ENCODE measurements around the gene TMEM45B. TPM values are rescaled to one million over a fixed set of nuclear protein-coding genes. Genes with fewer than 3 reads are reported as not detected.

The TMEM45B gene
- total and polyA plus RNA-seq, 8 donors = 3.6 to 80.6 (median 19.3) TPM

DNA sequence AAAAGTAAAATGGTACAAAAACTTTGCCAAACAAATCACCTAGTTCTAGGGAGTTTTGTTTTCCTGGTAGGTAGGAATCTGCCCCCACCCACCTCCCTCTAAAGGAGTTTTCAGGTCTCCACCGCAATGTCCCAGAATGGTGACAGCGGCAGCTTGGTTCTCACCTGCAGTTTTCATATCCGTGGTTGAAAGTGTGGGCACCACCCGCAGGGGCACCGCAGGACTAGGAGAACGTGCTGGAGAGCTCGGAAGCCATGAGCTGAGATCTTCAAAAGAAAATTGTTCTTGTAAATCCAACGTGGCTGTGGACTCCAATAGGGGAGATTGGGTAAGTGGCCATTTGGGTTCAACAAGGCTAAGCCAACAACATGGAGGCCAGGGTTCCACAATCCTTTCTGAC, 68.9 kb downstream of the TMEM45B start:
- intact Hi-C loops (cut with DNase I; ENCODE audit: low total_unique reads) = no loop called here
- Histone ChIP-seq H3K36me3 (peaks cover 80 to 100% (median 100%) of the 10 kb centered on the region in 4 donors), H3K27ac (no peak overlapping the region), H3K9me3 (no peaks in the 10 kb centered on the region), H3K27me3 (no peaks in the 10 kb centered on the region), H3K4me1 (no peaks in the 10 kb centered on the region), H3K4me3 (no peak overlapping the region)
- no peak for TF ChIP-seq POLR2A (IDR thresholded peaks at IDR 0.05)
- TF ChIP-seq POLR2AphosphoS5 (IDR thresholded peaks at IDR 0.05) = no peak
- no peak for TF ChIP-seq EP300 (IDR thresholded peaks at IDR 0.05)
- TF ChIP-seq, protein P1, sequence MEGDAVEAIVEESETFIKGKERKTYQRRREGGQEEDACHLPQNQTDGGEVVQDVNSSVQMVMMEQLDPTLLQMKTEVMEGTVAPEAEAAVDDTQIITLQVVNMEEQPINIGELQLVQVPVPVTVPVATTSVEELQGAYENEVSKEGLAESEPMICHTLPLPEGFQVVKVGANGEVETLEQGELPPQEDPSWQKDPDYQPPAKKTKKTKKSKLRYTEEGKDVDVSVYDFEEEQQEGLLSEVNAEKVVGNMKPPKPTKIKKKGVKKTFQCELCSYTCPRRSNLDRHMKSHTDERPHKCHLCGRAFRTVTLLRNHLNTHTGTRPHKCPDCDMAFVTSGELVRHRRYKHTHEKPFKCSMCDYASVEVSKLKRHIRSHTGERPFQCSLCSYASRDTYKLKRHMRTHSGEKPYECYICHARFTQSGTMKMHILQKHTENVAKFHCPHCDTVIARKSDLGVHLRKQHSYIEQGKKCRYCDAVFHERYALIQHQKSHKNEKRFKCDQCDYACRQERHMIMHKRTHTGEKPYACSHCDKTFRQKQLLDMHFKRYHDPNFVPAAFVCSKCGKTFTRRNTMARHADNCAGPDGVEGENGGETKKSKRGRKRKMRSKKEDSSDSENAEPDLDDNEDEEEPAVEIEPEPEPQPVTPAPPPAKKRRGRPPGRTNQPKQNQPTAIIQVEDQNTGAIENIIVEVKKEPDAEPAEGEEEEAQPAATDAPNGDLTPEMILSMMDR (IDR thresholded peaks at IDR 0.05) = no peak
- no peak for DNase-seq
- WGBS, 5 donors = 91 to 97% (median 94%) methylated on average over 8 of the region's 8 CpGs

- TF ChIP-seq POLR2AphosphoS5 (IDR thresholded peaks at IDR 0.05) = no peak
- TF ChIP-seq EP300 (IDR thresholded peaks at IDR 0.05) = no peak
- TF ChIP-seq POLR2A (IDR thresholded peaks at IDR 0.05) = no peak
- TF ChIP-seq, protein P1 (IDR thresholded peaks at IDR 0.05) = no peak
- no peaks in the 10 kb centered on the region for H3K4me1 ChIP-seq
- no peaks in the 10 kb centered on the region for H3K27me3 ChIP-seq
- intact Hi-C loops (cut with DNase I; ENCODE audit: low total_unique reads) = no loop called here
- no peak overlapping the region for H3K4me3 ChIP-seq
- H3K9me3 ChIP-seq = no peaks in the 10 kb centered on the region
- no peak overlapping the region for H3K27ac ChIP-seq
- H3K36me3 ChIP-seq = peaks cover 72 to 100% (median 100%) of the 10 kb centered on the region in 4 donors
- no peak for DNase-seq
- WGBS, 5 donors = 96 to 97% (median 97%) methylated on average over 12 of the region's 12 CpGs
These were observed 69.7 kb downstream of the TMEM45B start for GRCh38 chr11:129885381-129885780.

DNA sequence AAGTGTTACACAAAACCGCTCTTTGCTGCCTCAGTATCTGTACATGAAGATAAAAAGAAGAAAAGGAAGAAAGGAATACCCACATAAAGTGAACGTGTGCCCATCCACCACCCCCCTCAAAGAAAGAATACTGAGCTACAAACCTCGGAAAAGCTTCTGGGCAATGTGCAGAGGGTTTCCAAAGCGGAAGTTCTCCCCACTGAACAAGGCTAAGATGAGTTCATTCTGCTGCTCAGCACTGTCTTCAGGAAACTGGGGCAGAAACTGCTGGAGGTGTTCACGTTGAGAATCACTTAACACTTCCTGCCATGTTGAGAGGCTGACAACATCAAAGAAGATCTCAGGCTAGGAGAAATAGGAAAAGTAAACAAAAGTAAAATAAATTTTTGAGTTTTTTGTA, 72.8 kb downstream of the TMEM45B start:
- H3K36me3 ChIP-seq = peaks cover 51 to 96% (median 95%) of the 10 kb centered on the region in 4 donors
- intact Hi-C loops (cut with DNase I; ENCODE audit: low total_unique reads) = no loop called here
- H3K4me1 ChIP-seq = peaks cover 0 to 2% (median 0%) of the 10 kb centered on the region in 4 donors
- H3K27me3 ChIP-seq = no peaks in the 10 kb centered on the region
- peak in 1 of 2 donors; percentile 30 for DNase-seq
- 77 to 85% (median 82%) methylated on average over 5 of the region's 5 CpGs for WGBS, 5 donors
- no peaks in the 10 kb centered on the region for H3K9me3 ChIP-seq
- no peak overlapping the region for H3K4me3 ChIP-seq
- H3K27ac ChIP-seq = no peak overlapping the region
- TF ChIP-seq POLR2A (IDR thresholded peaks at IDR 0.05) (no peak), POLR2AphosphoS5 (IDR thresholded peaks at IDR 0.05) (no peak), EP300 (IDR thresholded peaks at IDR 0.05) (no peak)
- TF ChIP-seq, protein P1 (IDR thresholded peaks at IDR 0.05) = no peak

DNA sequence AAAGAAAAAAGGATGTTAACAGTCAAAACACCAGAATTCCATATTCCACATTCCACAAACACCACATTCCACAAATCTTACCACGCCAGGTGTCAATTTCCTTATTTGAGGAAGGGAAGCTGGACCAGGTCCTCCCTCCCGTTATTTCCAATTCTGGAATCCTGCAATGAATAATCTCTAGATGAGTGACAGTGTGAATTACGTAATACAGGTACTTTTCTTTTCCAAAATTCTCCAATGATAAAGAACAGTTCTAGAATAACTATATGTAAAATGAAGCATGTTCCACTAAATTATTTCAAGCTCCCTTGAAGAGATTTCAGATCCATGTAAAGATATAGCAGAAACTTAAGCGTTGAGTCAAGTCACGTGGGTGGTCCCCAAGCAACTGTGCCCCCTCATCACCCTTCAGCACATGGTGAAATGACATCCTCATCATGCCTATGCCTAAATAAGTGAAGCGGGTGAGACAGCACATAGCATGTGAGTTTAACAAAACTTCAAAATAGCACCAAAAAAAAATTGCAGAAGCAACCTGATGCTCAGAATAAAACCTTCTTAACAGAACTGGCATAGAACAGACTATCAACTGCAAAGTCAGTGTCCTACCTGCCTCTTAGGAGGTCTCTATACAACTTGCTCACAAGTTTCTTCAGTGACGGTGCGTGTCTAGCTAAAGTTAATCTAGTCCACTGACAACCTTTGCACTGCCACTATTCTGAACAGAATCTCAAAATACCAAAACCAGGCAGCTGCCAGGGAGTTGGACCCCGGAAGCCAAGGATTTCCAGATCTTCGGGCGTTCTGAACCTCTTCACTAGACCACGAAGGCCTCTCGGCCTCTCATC, 78.9 kb downstream of the TMEM45B start:
- Histone ChIP-seq H3K27ac (peak overlapping the region; percentile 80 to 91 (median 87)), H3K36me3 (peaks cover 3 to 43% (median 38%) of the 10 kb centered on the region in 4 donors), H3K9me3 (no peaks in the 10 kb centered on the region), H3K27me3 (no peaks in the 10 kb centered on the region), H3K4me3 (peak overlapping the region; percentile 91 to 100 (median 98)), H3K4me1 (peaks cover 12 to 24% (median 18%) of the 10 kb centered on the region in 4 donors)
- DNase-seq = no peak
- intact Hi-C loops (cut with DNase I; ENCODE audit: low total_unique reads) = no loop called here
- WGBS, 5 donors = 14 to 23% (median 19%) methylated on average over 13 of the region's 13 CpGs
- TF ChIP-seq, protein P1 (IDR thresholded peaks at IDR 0.05) = no peak
- TF ChIP-seq EP300 (IDR thresholded peaks at IDR 0.05) (no peak), POLR2AphosphoS5 (IDR thresholded peaks at IDR 0.05) (no peak), POLR2A (IDR thresholded peaks at IDR 0.05) (no peak)
